GM23338 (cell line): ENCODE data around the gene ASTL. TPM values are rescaled to one million over a fixed set of nuclear protein-coding genes. Genes with fewer than 3 reads are reported as not detected.

Experiments used
- ATAC-seq: fragments of 200-7000 bp; cut with Tn5 transposase; 3 replicates; pipeline ENCODE4 v1.9.1; 2020
- DNase-seq: peaks from one replicate; pipeline ENCODE4 v3.0.0-alpha.2; 2015; ENCODE audit warnings: low spot score
- H2AFZ ChIP-seq: fragments of 200-600 bp; sonication (generic); 2 replicates; pipeline ENCODE4 v1.8.0; 2016; ENCODE audit warnings: antibody characterized with exemption, mild to moderate bottlenecking, moderate library complexity
- H3F3A ChIP-seq: fragments of 200-600 bp; sonication (generic); replicated peaks from 2 replicates; pipeline ENCODE4 v1.8.0; 2017; ENCODE audit warnings: antibody characterized with exemption, mixed run types, low read depth
- H3K27ac ChIP-seq: fragments of 200-600 bp; sonication (generic); 2 replicates; pipeline ENCODE4 v1.6.1; 2016; ENCODE audit warnings: low read depth
- H3K27me3 ChIP-seq: fragments of 200-600 bp; sonication (generic); 2 replicates; pipeline ENCODE4 v1.8.0; 2016; ENCODE audit warnings: mild to moderate bottlenecking, mixed run types, moderate library complexity; ENCODE audit not compliant: insufficient read depth
- H3K36me3 ChIP-seq: fragments of 200-600 bp; sonication (generic); 2 replicates; pipeline ENCODE4 v1.8.0; 2016; ENCODE audit warnings: mild to moderate bottlenecking; ENCODE audit not compliant: insufficient read depth
- H3K4me1 ChIP-seq: fragments of 200-600 bp; sonication (generic); 2 replicates; pipeline ENCODE4 v1.8.0; 2016; ENCODE audit warnings: mild to moderate bottlenecking, moderate library complexity; ENCODE audit not compliant: insufficient read depth
- H3K4me2 ChIP-seq: fragments of 200-600 bp; sonication (generic); 2 replicates; pipeline ENCODE4 v1.7.1; 2017; ENCODE audit warnings: mixed run types
- H3K4me3 ChIP-seq: fragments of 200-600 bp; sonication (generic); 2 replicates; pipeline ENCODE4 v1.6.1; 2016; ENCODE audit warnings: mixed run types
- H3K79me2 ChIP-seq: fragments of 200-600 bp; sonication (generic); replicated peaks from 2 replicates; pipeline ENCODE4 v1.8.0; 2017; ENCODE audit warnings: mild to moderate bottlenecking; ENCODE audit not compliant: insufficient read depth
- H3K9me2 ChIP-seq: fragments of 200-600 bp; sonication (generic); 2 replicates; pipeline ENCODE4 v1.8.0; 2017; ENCODE audit not compliant: insufficient read depth
- H4K20me1 ChIP-seq: fragments of 200-600 bp; sonication (generic); replicated peaks from 2 replicates; pipeline ENCODE4 v1.8.0; 2017; ENCODE audit warnings: mild to moderate bottlenecking; ENCODE audit not compliant: insufficient read depth
- H3K27ac Mint-ChIP-seq: 2 replicates; pipeline ENCODE4 v1.8.0; 2020; ENCODE audit warnings: inconsistent platforms, mild to moderate bottlenecking, moderate library complexity, mixed read lengths
- H3K27me3 Mint-ChIP-seq: 3 replicates; pipeline ENCODE4 v1.8.0; 2022; ENCODE audit warnings: low read depth, mild to moderate bottlenecking, moderate library complexity, mixed read lengths, inconsistent platforms; ENCODE audit not compliant: insufficient read depth, poor library complexity
- H3K36me3 Mint-ChIP-seq: 3 replicates; pipeline ENCODE4 v1.8.0; 2021; ENCODE audit warnings: low read depth, mild to moderate bottlenecking, inconsistent platforms, moderate library complexity, mixed read lengths
- H3K4me1 Mint-ChIP-seq: 3 replicates; pipeline ENCODE4 v1.8.0; 2020; ENCODE audit warnings: mild to moderate bottlenecking, inconsistent platforms, mixed read lengths
- H3K4me3 Mint-ChIP-seq: 3 replicates; pipeline ENCODE4 v1.8.0; 2021; ENCODE audit warnings: moderate library complexity, mild to moderate bottlenecking, inconsistent platforms, mixed read lengths
- H3K9me3 Mint-ChIP-seq: 3 replicates; pipeline ENCODE4 v1.8.0; 2020; ENCODE audit warnings: moderate library complexity, mild to moderate bottlenecking, inconsistent platforms, mixed read lengths
- CREB1 ChIP-seq: fragments of 250-450 bp; sonication (Bioruptor Pico); IDR thresholded peaks from 2 replicates; pipeline ENCODE4 v1.5.0; 2020; ENCODE audit warnings: low read depth, mild to moderate bottlenecking, moderate library complexity
- EZH2 ChIP-seq: fragments of 200-600 bp; sonication (generic); IDR thresholded peaks from one replicate; pipeline ENCODE4 v1.8.0; 2017; ENCODE audit warnings: antibody characterized with exemption, mild to moderate bottlenecking, low read depth; ENCODE audit not compliant: unreplicated experiment
- EZH2phosphoT487 ChIP-seq: fragments of 200-600 bp; sonication (generic); IDR thresholded peaks from one replicate; pipeline ENCODE4 v1.8.1; 2018; ENCODE audit warnings: antibody characterized with exemption; ENCODE audit not compliant: unreplicated experiment
- JUNB ChIP-seq: IDR thresholded peaks from one replicate; pipeline ENCODE4 v1.6.1; 2016; ENCODE audit warnings: antibody characterized with exemption; ENCODE audit not compliant: unreplicated experiment
- NANOG ChIP-seq: IDR thresholded peaks from 2 replicates; pipeline ENCODE4 v1.6.1; 2016; ENCODE audit warnings: antibody characterized with exemption, borderline replicate concordance
- POLR2AphosphoS5 ChIP-seq: IDR thresholded peaks from 2 replicates; pipeline ENCODE4 v1.6.1; 2016; ENCODE audit warnings: antibody characterized with exemption, low read depth
- STAT1 ChIP-seq: IDR thresholded peaks from one replicate; pipeline ENCODE4 v1.6.1; 2016; ENCODE audit warnings: antibody characterized with exemption; ENCODE audit not compliant: unreplicated experiment
- ZNF114 ChIP-seq: fragments of 250-450 bp; sonication (Bioruptor Pico); IDR thresholded peaks from 2 replicates; pipeline ENCODE4 v1.5.0; 2020; ENCODE audit warnings: mild to moderate bottlenecking, moderate library complexity
- ZNF331 ChIP-seq: fragments of 250-450 bp; sonication (Bioruptor Pico); IDR thresholded peaks from 2 replicates; pipeline ENCODE4 v1.5.0; 2020; ENCODE audit warnings: low read depth, mild to moderate bottlenecking, moderate library complexity
- polyA plus RNA-seq: library from polyadenylated mRNA; unstranded; fragments of >200 nt; fragmentation: Nextera tagmentation; extraction: Ambion mirVana; gene quantifications from 2 replicates; pipeline ENCODE4 v1.2.1, GENCODE V29; 2016
- total RNA-seq: library from RNA; depleted of rRNA; stranded (reverse); fragments of >200 nt; shearing (Covaris generic); gene quantifications from 2 replicates; pipeline ENCODE4 v1.2.3, GENCODE V29; 2014
- TF ChIP-seq, protein P1 (sequence below): IDR thresholded peaks from 2 replicates; pipeline ENCODE4 v1.6.1; 2016; ENCODE audit warnings: antibody characterized with exemption
- TF ChIP-seq, protein P2 (sequence below), 2 experiments: fragments of 200-600 bp in 1 of 2; sonication (generic) in 1 of 2; conservative IDR thresholded peaks; 2 replicates each; pipeline versions ENCODE4 v1.5.1 to v1.6.1; 2016 to 2017; ENCODE audit warnings: antibody characterized with exemption in 2 of 2, low read depth in 2 of 2, mild to moderate bottlenecking in 2 of 2, moderate library complexity in 1 of 2
- TF ChIP-seq, protein P3 (sequence below): fragments of 250-450 bp; sonication (Bioruptor Pico); IDR thresholded peaks from 2 replicates; pipeline ENCODE4 v1.5.0; 2020; ENCODE audit warnings: mild to moderate bottlenecking, moderate library complexity

ASTL gene
- total and polyA plus RNA-seq, 2 experiments from 2014 or later: 0.23 TPM; not detected in 1

GRCh38 chr2:96111823-96112500 lies 26.3 kb downstream of the ASTL start:
- no peak overlapping the region for H3K27ac ChIP-seq
- no peak overlapping the region for H3K4me2 ChIP-seq
- ATAC-seq: no peak
- peaks cover 24% of the 10 kb centered on the region for H3K27me3 Mint-ChIP-seq
- TF ChIP-seq, protein P1, sequence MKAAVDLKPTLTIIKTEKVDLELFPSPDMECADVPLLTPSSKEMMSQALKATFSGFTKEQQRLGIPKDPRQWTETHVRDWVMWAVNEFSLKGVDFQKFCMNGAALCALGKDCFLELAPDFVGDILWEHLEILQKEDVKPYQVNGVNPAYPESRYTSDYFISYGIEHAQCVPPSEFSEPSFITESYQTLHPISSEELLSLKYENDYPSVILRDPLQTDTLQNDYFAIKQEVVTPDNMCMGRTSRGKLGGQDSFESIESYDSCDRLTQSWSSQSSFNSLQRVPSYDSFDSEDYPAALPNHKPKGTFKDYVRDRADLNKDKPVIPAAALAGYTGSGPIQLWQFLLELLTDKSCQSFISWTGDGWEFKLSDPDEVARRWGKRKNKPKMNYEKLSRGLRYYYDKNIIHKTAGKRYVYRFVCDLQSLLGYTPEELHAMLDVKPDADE: no peak
- TF ChIP-seq EZH2phosphoT487: no peak
- no peak for TF ChIP-seq JUNB
- no peak for TF ChIP-seq NANOG
- TF ChIP-seq, protein P2, sequence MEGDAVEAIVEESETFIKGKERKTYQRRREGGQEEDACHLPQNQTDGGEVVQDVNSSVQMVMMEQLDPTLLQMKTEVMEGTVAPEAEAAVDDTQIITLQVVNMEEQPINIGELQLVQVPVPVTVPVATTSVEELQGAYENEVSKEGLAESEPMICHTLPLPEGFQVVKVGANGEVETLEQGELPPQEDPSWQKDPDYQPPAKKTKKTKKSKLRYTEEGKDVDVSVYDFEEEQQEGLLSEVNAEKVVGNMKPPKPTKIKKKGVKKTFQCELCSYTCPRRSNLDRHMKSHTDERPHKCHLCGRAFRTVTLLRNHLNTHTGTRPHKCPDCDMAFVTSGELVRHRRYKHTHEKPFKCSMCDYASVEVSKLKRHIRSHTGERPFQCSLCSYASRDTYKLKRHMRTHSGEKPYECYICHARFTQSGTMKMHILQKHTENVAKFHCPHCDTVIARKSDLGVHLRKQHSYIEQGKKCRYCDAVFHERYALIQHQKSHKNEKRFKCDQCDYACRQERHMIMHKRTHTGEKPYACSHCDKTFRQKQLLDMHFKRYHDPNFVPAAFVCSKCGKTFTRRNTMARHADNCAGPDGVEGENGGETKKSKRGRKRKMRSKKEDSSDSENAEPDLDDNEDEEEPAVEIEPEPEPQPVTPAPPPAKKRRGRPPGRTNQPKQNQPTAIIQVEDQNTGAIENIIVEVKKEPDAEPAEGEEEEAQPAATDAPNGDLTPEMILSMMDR (conservative IDR thresholded peaks at IDR 0.05; ENCODE audit: low read depth in 2 of 2): no peak
- no peak for TF ChIP-seq STAT1
- no peak for TF ChIP-seq CREB1 (CRISPR knock-in tag)
- TF ChIP-seq EZH2: no peak
- no peak for TF ChIP-seq ZNF114 (CRISPR knock-in tag)
- no peaks in the 10 kb centered on the region for H3K9me2 ChIP-seq
- H3K27me3 ChIP-seq: peaks cover 15% of the 10 kb centered on the region
- peaks cover 33% of the 10 kb centered on the region for H3K4me1 Mint-ChIP-seq
- peaks cover 4% of the 10 kb centered on the region; the same call in 2 of the 3 replicates for H3K9me3 Mint-ChIP-seq
- no peaks in the 10 kb centered on the region for H3K36me3 ChIP-seq
- peaks cover 20% of the 10 kb centered on the region for H3K4me1 ChIP-seq
- no peaks in the 10 kb centered on the region for H3F3A ChIP-seq
- H2AFZ ChIP-seq: no peak overlapping the region
- H3K79me2 ChIP-seq: no peaks in the 10 kb centered on the region
- H3K4me3 ChIP-seq: no peak overlapping the region
- no peaks in the 10 kb centered on the region for H3K36me3 Mint-ChIP-seq
- no peak overlapping the region for H3K4me3 Mint-ChIP-seq
- H4K20me1 ChIP-seq: no peaks in the 10 kb centered on the region
- H3K27ac Mint-ChIP-seq: no peak overlapping the region
- no peak for DNase-seq

GRCh38 chr2:96111257-96111640 lies 27.1 kb downstream of the ASTL start:
- Histone ChIP-seq H3K4me3 (no peak overlapping the region), H3K4me1 (peaks cover 20% of the 10 kb centered on the region), H3F3A (no peaks in the 10 kb centered on the region), H3K27me3 (peaks cover 14% of the 10 kb centered on the region), H3K9me2 (no peaks in the 10 kb centered on the region), H3K27ac (no peak overlapping the region), H4K20me1 (no peaks in the 10 kb centered on the region), H3K36me3 (no peaks in the 10 kb centered on the region), H3K4me2 (no peak overlapping the region), H3K79me2 (no peaks in the 10 kb centered on the region), H2AFZ (no peak overlapping the region)
- DNase-seq (no peak), ATAC-seq (no peak)
- H3K4me3 Mint-ChIP-seq: no peak overlapping the region
- H3K36me3 Mint-ChIP-seq: no peaks in the 10 kb centered on the region
- peaks cover 33% of the 10 kb centered on the region for H3K4me1 Mint-ChIP-seq
- peaks cover 4% of the 10 kb centered on the region; the same call in 2 of the 3 replicates for H3K9me3 Mint-ChIP-seq
- no peak overlapping the region for H3K27ac Mint-ChIP-seq
- H3K27me3 Mint-ChIP-seq: peaks cover 24% of the 10 kb centered on the region
- TF ChIP-seq, protein P3, sequence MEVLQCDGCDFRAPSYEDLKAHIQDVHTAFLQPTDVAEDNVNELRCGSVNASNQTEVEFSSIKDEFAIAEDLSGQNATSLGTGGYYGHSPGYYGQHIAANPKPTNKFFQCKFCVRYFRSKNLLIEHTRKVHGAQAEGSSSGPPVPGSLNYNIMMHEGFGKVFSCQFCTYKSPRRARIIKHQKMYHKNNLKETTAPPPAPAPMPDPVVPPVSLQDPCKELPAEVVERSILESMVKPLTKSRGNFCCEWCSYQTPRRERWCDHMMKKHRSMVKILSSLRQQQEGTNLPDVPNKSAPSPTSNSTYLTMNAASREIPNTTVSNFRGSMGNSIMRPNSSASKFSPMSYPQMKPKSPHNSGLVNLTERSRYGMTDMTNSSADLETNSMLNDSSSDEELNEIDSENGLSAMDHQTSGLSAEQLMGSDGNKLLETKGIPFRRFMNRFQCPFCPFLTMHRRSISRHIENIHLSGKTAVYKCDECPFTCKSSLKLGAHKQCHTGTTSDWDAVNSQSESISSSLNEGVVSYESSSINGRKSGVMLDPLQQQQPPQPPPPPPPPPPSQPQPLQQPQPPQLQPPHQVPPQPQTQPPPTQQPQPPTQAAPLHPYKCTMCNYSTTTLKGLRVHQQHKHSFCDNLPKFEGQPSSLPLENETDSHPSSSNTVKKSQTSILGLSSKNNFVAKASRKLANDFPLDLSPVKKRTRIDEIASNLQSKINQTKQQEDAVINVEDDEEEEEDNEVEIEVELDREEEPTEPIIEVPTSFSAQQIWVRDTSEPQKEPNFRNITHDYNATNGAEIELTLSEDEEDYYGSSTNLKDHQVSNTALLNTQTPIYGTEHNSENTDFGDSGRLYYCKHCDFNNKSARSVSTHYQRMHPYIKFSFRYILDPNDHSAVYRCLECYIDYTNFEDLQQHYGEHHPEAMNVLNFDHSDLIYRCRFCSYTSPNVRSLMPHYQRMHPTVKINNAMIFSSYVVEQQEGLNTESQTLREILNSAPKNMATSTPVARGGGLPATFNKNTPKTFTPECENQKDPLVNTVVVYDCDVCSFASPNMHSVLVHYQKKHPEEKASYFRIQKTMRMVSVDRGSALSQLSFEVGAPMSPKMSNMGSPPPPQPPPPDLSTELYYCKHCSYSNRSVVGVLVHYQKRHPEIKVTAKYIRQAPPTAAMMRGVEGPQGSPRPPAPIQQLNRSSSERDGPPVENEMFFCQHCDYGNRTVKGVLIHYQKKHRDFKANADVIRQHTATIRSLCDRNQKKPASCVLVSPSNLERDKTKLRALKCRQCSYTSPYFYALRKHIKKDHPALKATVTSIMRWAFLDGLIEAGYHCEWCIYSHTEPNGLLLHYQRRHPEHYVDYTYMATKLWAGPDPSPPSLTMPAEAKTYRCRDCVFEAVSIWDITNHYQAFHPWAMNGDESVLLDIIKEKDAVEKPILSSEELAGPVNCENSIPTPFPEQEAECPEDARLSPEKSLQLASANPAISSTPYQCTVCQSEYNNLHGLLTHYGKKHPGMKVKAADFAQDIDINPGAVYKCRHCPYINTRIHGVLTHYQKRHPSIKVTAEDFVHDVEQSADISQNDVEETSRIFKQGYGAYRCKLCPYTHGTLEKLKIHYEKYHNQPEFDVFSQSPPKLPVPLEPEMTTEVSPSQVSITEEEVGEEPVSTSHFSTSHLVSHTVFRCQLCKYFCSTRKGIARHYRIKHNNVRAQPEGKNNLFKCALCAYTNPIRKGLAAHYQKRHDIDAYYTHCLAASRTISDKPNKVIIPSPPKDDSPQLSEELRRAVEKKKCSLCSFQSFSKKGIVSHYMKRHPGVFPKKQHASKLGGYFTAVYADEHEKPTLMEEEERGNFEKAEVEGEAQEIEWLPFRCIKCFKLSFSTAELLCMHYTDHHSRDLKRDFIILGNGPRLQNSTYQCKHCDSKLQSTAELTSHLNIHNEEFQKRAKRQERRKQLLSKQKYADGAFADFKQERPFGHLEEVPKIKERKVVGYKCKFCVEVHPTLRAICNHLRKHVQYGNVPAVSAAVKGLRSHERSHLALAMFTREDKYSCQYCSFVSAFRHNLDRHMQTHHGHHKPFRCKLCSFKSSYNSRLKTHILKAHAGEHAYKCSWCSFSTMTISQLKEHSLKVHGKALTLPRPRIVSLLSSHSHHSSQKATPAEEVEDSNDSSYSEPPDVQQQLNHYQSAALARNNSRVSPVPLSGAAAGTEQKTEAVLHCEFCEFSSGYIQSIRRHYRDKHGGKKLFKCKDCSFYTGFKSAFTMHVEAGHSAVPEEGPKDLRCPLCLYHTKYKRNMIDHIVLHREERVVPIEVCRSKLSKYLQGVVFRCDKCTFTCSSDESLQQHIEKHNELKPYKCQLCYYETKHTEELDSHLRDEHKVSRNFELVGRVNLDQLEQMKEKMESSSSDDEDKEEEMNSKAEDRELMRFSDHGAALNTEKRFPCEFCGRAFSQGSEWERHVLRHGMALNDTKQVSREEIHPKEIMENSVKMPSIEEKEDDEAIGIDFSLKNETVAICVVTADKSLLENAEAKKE (CRISPR knock-in tag): no peak
- TF ChIP-seq ZNF331 (CRISPR knock-in tag): no peak
- no peak for TF ChIP-seq EZH2
- TF ChIP-seq POLR2AphosphoS5: no peak
- TF ChIP-seq CREB1 (CRISPR knock-in tag): no peak
- TF ChIP-seq EZH2phosphoT487: no peak
- TF ChIP-seq NANOG: no peak
